Neural progenitor cell (in vitro differentiated cells): ENCODE results near the gene FAM117B. TPM values are rescaled to one million over a fixed set of nuclear protein-coding genes. Genes with fewer than 3 reads are reported as not detected.

Source experiments
- DNase-seq: peaks from one replicate; pipeline ENCODE4 v3.0.0-alpha.2; 2016; ENCODE audit warnings: low spot score
- H2AFZ ChIP-seq: fragments of 200-600 bp; sonication (generic); replicated peaks from 2 replicates; pipeline ENCODE4 v1.6.1; 2016; ENCODE audit warnings: antibody characterized with exemption
- H3F3A ChIP-seq: fragments of 200-600 bp; sonication (generic); 2 replicates; pipeline ENCODE4 v1.6.1; 2016; ENCODE audit warnings: antibody characterized with exemption, low read depth
- H3K27ac ChIP-seq: fragments of 200-600 bp; sonication (generic); 2 replicates; pipeline ENCODE4 v1.5.1; 2016; ENCODE audit warnings: mild to moderate bottlenecking
- H3K27me3 ChIP-seq: fragments of 200-600 bp; sonication (generic); 2 replicates; pipeline ENCODE4 v1.6.1; 2016; ENCODE audit warnings: mild to moderate bottlenecking, moderate library complexity
- H3K36me3 ChIP-seq: fragments of 200-600 bp; sonication (generic); 2 replicates; pipeline ENCODE4 v1.5.1; 2016
- H3K4me1 ChIP-seq: fragments of 200-600 bp; sonication (generic); 2 replicates; pipeline ENCODE4 v1.6.1; 2016; ENCODE audit warnings: mixed run types
- H3K4me2 ChIP-seq: fragments of 200-600 bp; sonication (generic); 2 replicates; pipeline ENCODE4 v1.6.1; 2016
- H3K4me3 ChIP-seq: fragments of 200-600 bp; sonication (generic); 2 replicates; pipeline ENCODE4 v1.5.1; 2016
- H3K79me2 ChIP-seq: fragments of 200-600 bp; sonication (generic); 2 replicates; pipeline ENCODE4 v1.6.1; 2016; ENCODE audit warnings: low read depth
- H3K9ac ChIP-seq: fragments of 200-600 bp; sonication (generic); 2 replicates; pipeline ENCODE4 v1.6.1; 2016
- H3K9me3 ChIP-seq: fragments of 200-600 bp; sonication (generic); 2 replicates; pipeline ENCODE4 v1.5.1; 2016; ENCODE audit warnings: low read depth
- H4K20me1 ChIP-seq: fragments of 200-600 bp; sonication (generic); 2 replicates; pipeline ENCODE4 v1.6.1; 2016; ENCODE audit warnings: low read depth
- H3K27ac Mint-ChIP-seq: 3 replicates; pipeline ENCODE4 v1.8.0; 2021; ENCODE audit warnings: mixed read lengths
- H3K27me3 Mint-ChIP-seq: 2 replicates; pipeline ENCODE4 v1.8.0; 2022; ENCODE audit warnings: low read depth, mild to moderate bottlenecking, inconsistent platforms, moderate library complexity, mixed read lengths; ENCODE audit not compliant: insufficient read depth
- H3K36me3 Mint-ChIP-seq: 3 replicates; pipeline ENCODE4 v1.8.0; 2021; ENCODE audit warnings: mixed read lengths
- H3K4me1 Mint-ChIP-seq: 3 replicates; pipeline ENCODE4 v1.8.0; 2021; ENCODE audit warnings: mixed read lengths
- H3K4me3 Mint-ChIP-seq: 3 replicates; pipeline ENCODE4 v1.8.0; 2021; ENCODE audit warnings: mild to moderate bottlenecking, moderate library complexity, mixed read lengths
- H3K9me3 Mint-ChIP-seq: 3 replicates; pipeline ENCODE4 v1.8.0; 2020; ENCODE audit warnings: mixed read lengths
- CTCF ChIP-seq: fragments of 200-600 bp; sonication (generic); IDR thresholded peaks from 2 replicates; pipeline ENCODE4 v1.5.1; 2017; ENCODE audit warnings: antibody characterized with exemption, mild to moderate bottlenecking
- EZH2 ChIP-seq: fragments of 200-600 bp; sonication (generic); IDR thresholded peaks from 2 replicates; pipeline ENCODE4 v1.6.1; 2017; ENCODE audit warnings: antibody characterized with exemption, mild to moderate bottlenecking, moderate library complexity
- EZH2phosphoT487 ChIP-seq: fragments of 200-600 bp; sonication (generic); IDR thresholded peaks from 2 replicates; pipeline ENCODE4 v1.6.1; 2017; ENCODE audit warnings: antibody characterized with exemption
- total RNA-seq: library from RNA; depleted of rRNA; stranded (reverse); fragments of >200 nt; gene quantifications from 2 replicates; pipeline ENCODE4 v1.2.3, GENCODE V29; 2015; ENCODE audit warnings: low replicate concordance

The FAM117B gene
- total RNA-seq, 1 donor from 2014 or later: 17.5 TPM

GRCh38 chr2:202749477-202749876 is 114.7 kb downstream of the FAM117B start:
- H3K36me3 Mint-ChIP-seq: peaks cover 36% of the 10 kb centered on the region
- H3K4me2 ChIP-seq: no peak overlapping the region
- H3K4me3 ChIP-seq: no peak overlapping the region
- DNase-seq: no peak
- H3K9me3 ChIP-seq: no peaks in the 10 kb centered on the region
- no peaks in the 10 kb centered on the region for H3K36me3 ChIP-seq
- TF ChIP-seq EZH2phosphoT487 (no peak), EZH2 (no peak), CTCF (no peak)
- H3K27me3 Mint-ChIP-seq: peaks cover 2% of the 10 kb centered on the region
- no peak overlapping the region for H3K4me3 Mint-ChIP-seq
- H3K9me3 Mint-ChIP-seq: peaks cover 14% of the 10 kb centered on the region
- H2AFZ ChIP-seq: no peak overlapping the region
- no peaks in the 10 kb centered on the region for H3F3A ChIP-seq
- H3K27ac Mint-ChIP-seq: no peak overlapping the region
- no peaks in the 10 kb centered on the region for H3K27me3 ChIP-seq
- no peak overlapping the region for H3K9ac ChIP-seq
- H4K20me1 ChIP-seq: no peaks in the 10 kb centered on the region
- H3K4me1 ChIP-seq: no peaks in the 10 kb centered on the region
- no peak overlapping the region for H3K27ac ChIP-seq
- H3K4me1 Mint-ChIP-seq: no peaks in the 10 kb centered on the region
- H3K79me2 ChIP-seq: no peaks in the 10 kb centered on the region

- Histone ChIP-seq H3K9ac (no peak overlapping the region), H3K79me2 (no peaks in the 10 kb centered on the region), H3K4me2 (no peak overlapping the region), H2AFZ (no peak overlapping the region), H3K27ac (no peak overlapping the region), H3K27me3 (no peaks in the 10 kb centered on the region), H4K20me1 (no peaks in the 10 kb centered on the region), H3K4me3 (no peak overlapping the region), H3K9me3 (no peaks in the 10 kb centered on the region), H3K4me1 (no peaks in the 10 kb centered on the region), H3K36me3 (no peaks in the 10 kb centered on the region), H3F3A (no peaks in the 10 kb centered on the region)
- Mint-ChIP-seq H3K27me3 (peaks cover 2% of the 10 kb centered on the region), H3K9me3 (peaks cover 7% of the 10 kb centered on the region), H3K36me3 (peaks cover 31% of the 10 kb centered on the region), H3K27ac (no peak overlapping the region), H3K4me3 (no peak overlapping the region), H3K4me1 (no peaks in the 10 kb centered on the region)
- no peak for DNase-seq
- no peak for TF ChIP-seq EZH2
- no peak for TF ChIP-seq CTCF
- TF ChIP-seq EZH2phosphoT487: no peak
Observed at GRCh38 chr2:202750763-202751427, 116.1 kb downstream of the FAM117B start.

- Histone ChIP-seq H3K27ac (no peak overlapping the region), H3K36me3 (no peaks in the 10 kb centered on the region), H3K4me2 (no peak overlapping the region), H3K79me2 (no peaks in the 10 kb centered on the region), H3K4me3 (no peak overlapping the region), H3F3A (no peaks in the 10 kb centered on the region), H4K20me1 (no peaks in the 10 kb centered on the region), H3K27me3 (no peaks in the 10 kb centered on the region), H3K9me3 (no peaks in the 10 kb centered on the region), H3K4me1 (no peaks in the 10 kb centered on the region), H2AFZ (no peak overlapping the region), H3K9ac (no peak overlapping the region)
- H3K36me3 Mint-ChIP-seq: peaks cover 30% of the 10 kb centered on the region
- H3K4me3 Mint-ChIP-seq: no peak overlapping the region
- peaks cover 7% of the 10 kb centered on the region for H3K9me3 Mint-ChIP-seq
- no peaks in the 10 kb centered on the region for H3K4me1 Mint-ChIP-seq
- TF ChIP-seq EZH2phosphoT487: no peak
- DNase-seq: no peak
- peaks cover 2% of the 10 kb centered on the region for H3K27me3 Mint-ChIP-seq
- no peak overlapping the region for H3K27ac Mint-ChIP-seq
Observed at GRCh38 chr2:202752071-202752470, 117.3 kb downstream of the FAM117B start.

GRCh38 chr2:202754936-202755335 is 120.2 kb downstream of the FAM117B start:
- H3K27me3 Mint-ChIP-seq: peaks cover 2% of the 10 kb centered on the region
- Histone ChIP-seq H3K27ac (no peak overlapping the region), H3K36me3 (peaks cover 9% of the 10 kb centered on the region), H3F3A (no peaks in the 10 kb centered on the region), H3K9ac (no peak overlapping the region), H3K4me1 (no peaks in the 10 kb centered on the region), H3K4me3 (no peak overlapping the region), H3K79me2 (no peaks in the 10 kb centered on the region), H3K9me3 (no peaks in the 10 kb centered on the region), H3K27me3 (no peaks in the 10 kb centered on the region), H2AFZ (no peak overlapping the region), H3K4me2 (no peak overlapping the region), H4K20me1 (no peaks in the 10 kb centered on the region)
- peaks cover 26% of the 10 kb centered on the region for H3K36me3 Mint-ChIP-seq
- DNase-seq: no peak
- H3K9me3 Mint-ChIP-seq: peaks cover 5% of the 10 kb centered on the region
- no peak overlapping the region for H3K4me3 Mint-ChIP-seq
- TF ChIP-seq EZH2phosphoT487 (no peak), CTCF (no peak), EZH2 (no peak)
- no peaks in the 10 kb centered on the region for H3K4me1 Mint-ChIP-seq
- H3K27ac Mint-ChIP-seq: no peak overlapping the region
